NCI-H2227 (cell line): ENCODE measurements around the gene ST3GAL3.
"Not testable (repeated sequence)": the region's sequence is repeated elsewhere in the genome, so short reads cannot be mapped to it uniquely, and the experiment has no call there.

Experiments
- DNase-seq: peaks from one replicate; lab custom pipeline; 2025; ENCODE audit not compliant: unreplicated experiment; lab: John Stamatoyannopoulos, UW

Gene ST3GAL3

DNA sequence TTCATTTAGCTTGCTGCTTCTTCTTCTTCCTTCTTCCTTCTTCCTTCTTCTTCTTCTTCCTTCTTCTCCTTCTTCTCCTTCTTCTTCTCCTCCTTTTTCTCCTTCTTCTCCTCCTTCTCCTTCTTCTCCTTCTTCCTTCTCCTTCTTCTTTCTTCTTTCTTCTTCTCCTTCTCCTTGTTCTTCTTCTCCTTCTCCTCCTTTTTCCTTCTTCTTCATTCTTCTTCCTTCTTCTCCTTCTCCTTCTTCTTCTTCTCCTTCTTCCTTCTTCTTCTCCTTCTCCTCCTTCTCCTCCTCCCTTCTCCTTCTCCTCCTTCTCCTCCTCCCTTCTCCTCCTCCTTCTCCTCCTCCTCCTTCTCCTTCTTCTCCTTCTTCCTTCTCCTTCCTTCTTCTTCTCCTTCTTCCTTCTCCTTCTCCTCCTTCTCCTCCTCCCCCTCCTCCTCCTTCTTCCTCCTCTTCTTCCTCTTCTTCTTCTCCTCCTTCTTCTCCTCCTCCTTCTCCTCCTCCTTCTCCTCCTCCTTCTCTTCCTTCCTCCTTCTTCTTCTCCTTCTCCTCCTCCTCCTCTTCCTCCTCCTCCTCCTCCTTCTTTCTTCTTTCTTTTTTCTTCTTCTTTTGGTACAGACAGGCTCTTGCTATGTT, 110.1 kb downstream of the ST3GAL3 start:
- no peak for DNase-seq

- DNase-seq = no peak
Measured at GRCh38 chr1:43818691-43819090, 111.4 kb downstream of the ST3GAL3 start.

- DNase-seq = no peak
Measured at GRCh38 chr1:43819357-43819756, 112.0 kb downstream of the ST3GAL3 start.

GRCh38 chr1:43821471-43821870, 114.1 kb downstream of the ST3GAL3 start:
- DNase-seq = no peak

DNA sequence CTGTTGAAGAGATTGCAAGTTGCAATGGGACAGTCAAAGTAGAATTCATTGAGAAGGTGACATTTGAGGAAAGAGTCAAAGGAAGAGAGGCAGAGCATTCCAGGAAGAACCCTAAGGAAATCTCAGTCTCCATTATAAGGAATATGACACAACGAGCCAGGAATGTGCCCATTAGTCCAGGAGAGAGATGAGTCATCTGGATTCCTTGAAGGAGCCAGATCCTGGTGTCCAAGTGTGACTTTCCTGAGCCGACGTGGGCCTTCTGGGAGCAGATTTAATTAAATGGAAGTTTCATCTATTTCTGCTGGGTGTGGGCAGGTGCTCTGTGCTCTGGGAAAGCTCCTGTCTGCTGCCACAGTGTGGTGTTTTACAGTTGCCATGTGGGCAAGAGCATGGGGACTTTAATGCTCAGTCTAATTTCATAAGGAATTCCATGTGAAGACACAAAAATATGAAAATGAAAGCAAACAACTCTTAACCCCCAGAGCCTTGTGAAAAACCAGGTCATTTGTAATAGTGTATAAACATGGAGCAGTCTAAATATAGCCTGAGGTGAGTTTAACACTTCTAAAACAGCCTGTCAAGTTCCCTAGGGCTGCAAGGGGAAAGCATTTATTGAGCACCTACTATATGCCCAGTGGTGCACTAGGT, 114.8 kb downstream of the ST3GAL3 start:
- DNase-seq = no peak

- DNase-seq = no peak
Measured at GRCh38 chr1:43824795-43825194, 117.5 kb downstream of the ST3GAL3 start.

DNA sequence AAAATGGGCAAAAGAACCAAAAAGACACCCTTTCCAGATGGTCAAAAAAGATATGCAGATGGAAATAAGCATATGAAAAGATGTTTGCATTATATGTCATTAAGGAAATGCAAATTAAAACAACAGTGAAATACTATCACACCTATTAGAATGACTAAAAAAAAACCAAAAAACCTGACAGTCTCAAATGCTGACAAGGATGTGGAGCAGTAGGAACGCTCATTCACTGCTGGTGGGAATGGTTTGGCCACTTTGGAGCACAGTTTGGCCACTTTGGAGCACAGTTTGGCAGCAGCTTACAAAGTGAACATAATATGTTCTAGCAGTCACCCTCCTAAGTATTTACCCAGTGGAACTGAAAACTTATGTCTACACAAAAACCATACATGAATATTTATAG, 121.2 kb downstream of the ST3GAL3 start:
- DNase-seq = no peak

DNA sequence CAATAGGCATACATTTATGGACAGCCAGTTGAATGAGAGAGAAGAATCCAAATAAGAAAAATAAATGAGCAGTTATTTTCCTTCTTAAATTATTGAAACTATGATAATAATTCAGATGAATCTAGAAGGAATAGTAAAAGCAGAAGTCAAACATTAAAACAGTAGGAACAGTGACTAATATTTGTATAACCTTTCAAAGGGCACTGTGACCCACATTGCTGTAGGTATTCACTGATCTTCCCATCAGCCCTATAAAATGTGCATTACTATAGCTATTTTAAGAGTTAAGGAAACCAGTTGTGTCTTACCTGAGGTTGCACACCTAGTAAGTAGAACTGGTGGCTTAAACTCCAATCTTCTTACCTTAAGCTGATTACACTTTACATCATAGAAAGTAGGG, 123.5 kb downstream of the ST3GAL3 start:
- DNase-seq = no peak

GRCh38 chr1:43831851-43832250, 124.5 kb downstream of the ST3GAL3 start:
- DNase-seq = no peak

GRCh38 chr1:43832255-43832654, 124.9 kb downstream of the ST3GAL3 start:
- DNase-seq = no peak

GRCh38 chr1:43832998-43833397, 125.7 kb downstream of the ST3GAL3 start:
- DNase-seq = no peak

GRCh38 chr1:43833902-43834279, 126.6 kb downstream of the ST3GAL3 start:
- DNase-seq = not testable (repeated sequence)

DNA sequence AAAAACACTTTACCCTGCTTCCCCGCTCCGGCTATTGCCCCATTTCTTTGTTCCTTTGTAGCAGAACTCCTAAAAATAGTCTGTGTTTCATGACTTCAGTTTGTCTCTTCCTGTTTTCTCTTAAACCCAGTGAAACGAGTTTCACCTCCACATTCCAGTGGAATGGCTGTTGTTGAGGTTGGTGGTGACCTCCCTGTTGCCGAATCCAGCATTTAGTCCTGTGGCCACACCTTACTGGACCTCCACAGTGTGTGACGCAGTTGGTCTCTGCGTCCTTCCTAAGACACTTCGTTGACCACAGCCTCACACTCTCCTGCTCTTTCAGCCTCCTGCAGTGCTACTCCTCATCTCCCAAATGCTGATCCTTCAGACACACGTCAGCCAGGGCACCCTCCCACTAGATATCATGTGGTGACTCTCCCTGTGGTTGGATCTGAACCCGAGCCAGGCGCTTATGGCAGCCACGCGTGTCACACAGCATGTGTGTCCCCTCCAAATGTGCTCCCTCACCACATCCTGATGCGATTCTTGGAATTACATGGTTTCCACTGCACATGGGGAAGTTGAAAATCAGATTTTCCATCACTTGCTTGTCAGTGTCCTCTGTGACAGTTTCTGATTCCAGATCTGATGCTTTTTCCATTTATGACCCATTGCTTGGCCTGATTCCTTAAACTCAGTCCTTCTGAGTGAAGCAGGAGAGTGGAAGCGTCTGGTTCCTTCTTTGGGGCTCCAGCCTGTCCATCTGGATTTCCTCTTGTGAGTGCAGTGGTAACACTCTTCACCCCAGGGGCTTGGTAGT, 127.1 kb downstream of the ST3GAL3 start:
- DNase-seq = no peak

DNA sequence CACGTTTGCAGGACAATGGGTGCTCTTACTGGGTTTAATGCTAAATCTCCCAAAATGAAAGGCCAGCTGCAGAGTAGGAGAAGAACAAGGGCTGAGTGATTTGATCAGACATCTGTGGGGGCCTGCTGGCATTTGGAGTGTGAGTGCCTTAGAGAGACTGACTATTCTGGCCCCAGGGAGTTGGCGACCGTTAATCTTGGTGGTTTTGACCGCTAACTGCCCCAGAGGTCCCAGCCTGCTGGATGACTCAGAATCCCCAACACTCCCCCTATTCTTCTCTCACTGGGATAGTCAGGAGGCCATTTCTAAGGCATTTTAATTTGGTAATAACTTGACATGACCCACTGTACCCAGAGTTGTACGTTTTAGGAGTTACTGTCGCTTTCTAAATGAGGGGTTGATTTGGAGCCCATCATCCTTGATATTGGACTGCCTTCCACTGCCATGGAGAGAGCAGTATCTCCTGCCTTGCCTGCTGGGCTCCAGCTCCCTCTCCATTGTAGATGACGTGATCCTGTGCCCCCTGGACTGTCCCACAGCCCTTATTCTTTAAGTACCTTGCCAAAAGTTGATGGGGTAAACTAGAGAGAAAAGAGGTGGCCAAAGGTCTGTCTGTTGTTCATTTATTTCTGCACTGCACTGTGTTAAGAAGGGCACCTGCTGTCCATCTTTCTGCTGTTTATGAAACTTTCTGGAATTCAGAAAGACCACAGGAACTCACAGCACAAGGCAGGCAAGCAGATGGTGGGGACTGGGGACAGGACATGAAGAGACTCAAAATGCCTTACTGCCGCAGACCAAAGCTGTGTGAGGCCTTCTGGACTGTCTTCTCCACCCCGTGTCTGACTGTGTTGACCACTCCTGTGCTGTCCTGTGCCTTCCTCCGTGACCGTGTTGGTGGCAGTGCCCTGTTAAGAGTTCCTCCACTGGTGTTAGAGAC, 128.0 kb downstream of the ST3GAL3 start:
- peak; percentile 15 for DNase-seq

DNA sequence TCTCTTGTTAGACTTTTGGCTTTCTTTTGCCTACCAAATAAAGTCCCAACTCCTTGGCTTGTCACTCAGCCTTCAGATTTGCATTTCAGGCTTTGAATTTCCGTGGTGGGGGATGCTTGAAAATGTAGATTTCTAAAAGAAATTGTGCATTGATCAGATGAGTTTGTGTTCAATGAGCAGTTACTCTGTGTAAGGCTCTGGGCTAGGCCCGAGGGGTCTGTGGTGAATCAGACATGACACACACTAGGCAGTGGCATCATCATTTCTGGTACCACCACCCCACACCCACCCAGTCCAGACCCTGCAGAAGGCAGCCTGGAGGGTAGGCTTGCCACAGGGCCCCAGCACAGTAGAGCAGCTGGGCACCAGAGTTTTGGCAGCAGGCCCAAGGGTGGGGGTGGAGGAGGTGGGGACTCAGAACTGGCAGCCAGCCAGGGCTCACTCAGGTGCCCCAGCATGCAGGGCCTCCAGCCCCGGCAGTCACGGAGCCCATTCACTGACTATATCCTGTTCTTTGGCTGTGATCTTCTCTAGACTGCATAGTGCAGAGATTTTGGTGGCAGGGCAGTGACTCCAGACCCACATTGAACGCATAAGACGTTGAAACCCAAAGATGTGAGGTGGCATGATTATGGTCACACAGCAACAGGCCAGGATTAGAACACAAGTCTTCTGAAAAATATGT, 129.1 kb downstream of the ST3GAL3 start:
- peak; percentile 87 for DNase-seq

DNA sequence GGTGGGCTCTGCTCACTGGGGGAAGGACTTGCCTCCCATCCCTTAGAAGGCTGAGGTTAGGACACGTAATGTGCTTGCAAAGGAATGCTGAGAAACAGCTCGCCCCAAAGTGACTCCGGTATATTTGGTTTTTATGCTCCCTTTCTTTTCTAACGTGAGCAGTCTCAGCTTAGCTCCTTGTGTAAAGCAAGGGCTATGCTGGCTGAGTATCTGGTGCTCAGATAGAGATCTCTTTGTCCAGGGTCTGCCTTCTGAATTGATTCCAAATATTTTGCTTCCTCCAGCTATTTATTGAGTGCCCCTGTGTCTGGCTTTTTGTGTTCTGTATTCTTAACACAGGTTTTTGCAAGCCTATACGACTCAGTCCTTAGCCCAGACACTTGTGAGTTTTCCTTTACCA, 131.7 kb downstream of the ST3GAL3 start:
- DNase-seq = no peak

DNA sequence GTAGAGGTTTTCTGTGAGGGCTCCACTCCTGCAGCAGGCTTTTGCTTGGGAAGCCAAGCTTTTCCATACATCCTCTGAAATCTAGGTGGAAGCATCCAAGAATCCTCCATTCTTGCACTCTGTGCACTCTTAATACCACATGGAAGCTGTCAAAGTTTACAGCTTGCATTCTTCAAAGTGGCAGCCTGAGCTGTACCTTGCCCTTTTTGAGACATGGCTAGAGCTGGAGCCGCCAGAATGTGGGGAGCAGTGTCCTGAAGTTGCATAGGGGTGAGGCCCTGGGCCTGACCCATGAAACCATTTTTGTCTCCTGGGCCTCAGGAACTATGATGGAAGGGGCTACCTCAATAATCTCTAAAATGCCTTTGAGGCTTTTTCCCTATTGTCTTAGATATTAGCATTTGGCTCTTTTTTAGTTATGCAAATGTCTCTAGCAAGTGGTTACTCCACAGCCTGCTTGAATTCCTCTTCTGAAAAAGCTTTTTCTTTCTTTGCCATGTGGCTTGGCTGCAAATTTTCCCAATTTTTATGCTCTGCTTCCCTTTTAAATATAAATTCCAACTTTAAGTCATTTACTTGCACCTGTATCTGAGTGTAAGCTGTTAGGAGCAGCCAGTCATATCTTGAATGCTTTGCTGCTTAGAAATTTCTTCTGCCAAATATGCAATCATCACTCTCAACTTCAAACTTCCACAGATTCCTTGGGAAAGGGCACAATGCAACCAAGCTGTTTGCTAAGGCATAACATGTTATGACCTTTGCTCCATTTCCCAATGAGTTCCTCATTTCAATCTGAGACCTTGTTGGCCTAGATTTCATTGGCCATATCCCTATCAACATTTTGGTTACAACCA, 134.2 kb downstream of the ST3GAL3 start:
- no peak for DNase-seq

GRCh38 chr1:43842175-43842498, 134.8 kb downstream of the ST3GAL3 start:
- no peak for DNase-seq

DNA sequence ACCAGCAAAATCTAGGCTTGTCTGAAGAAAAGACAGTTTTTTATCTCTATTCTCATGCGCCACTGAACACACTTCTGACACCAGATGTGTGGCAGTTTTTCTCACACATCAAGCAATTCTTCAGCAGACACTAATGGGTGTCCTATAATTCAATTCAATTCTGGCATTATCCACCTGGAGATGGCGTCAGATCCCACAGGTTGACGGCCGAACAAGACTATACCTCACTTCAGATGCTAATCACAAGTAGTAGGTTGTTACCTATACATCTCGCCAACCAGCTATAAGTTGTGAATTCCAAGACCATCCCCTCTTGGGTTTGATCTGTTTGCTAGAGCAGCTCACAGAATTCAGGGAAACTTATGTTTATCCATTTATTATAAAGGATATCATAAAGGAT, 136.3 kb downstream of the ST3GAL3 start:
- no peak for DNase-seq

DNA sequence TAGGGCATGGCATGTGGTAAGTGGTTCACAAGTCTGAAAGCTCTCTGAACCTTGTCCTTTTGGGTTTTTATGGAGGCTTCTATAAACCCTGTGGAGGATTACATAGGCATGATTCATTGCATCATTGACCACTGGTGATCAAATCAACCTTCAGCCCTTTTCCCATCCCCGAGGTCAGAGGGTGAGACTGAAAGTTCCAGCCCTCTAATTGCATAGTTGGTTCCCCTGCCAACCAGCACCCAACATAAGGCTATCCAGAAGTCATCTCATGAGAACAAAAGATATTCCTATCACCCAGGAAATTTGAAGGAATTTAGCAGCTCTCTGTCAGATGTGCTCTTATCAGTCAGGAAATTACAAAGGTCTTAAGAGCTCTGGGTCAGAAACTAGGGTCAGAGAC, 136.8 kb downstream of the ST3GAL3 start:
- no peak for DNase-seq
